IPS-NIHi7 (cell line): ENCODE measurements around the gene KATNAL1.
"Not testable (repeated sequence)": the region's sequence is repeated elsewhere in the genome, so short reads cannot be mapped to it uniquely, and the experiment has no call there.

Source experiments
- DNase-seq: peaks from one replicate; pipeline ENCODE4 v3.0.0; 2012; ENCODE audit warnings: mixed read lengths; ENCODE audit errors: extremely low spot score

KATNAL1 gene

DNA sequence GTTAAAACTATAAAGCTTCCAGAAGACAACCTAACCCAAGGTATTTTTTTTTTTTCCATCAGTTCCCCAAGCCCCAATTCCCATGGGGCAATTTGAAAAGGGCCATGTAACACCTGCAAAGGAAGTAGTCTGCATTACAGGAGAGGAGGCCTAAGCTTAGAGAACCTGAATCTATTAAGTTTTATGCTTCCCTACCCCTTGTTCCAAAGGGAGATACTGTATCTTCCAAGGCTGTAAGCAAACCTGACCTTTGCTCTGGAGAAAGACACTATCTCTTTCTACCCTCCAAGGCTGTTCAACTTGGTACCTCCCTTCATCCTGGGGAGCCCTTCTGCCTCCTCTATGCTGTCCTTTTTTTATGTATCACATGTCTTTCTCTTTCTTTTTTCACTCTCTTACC lies 15.0 kb downstream of the KATNAL1 start:
- DNase-seq = peak; percentile 20

DNA sequence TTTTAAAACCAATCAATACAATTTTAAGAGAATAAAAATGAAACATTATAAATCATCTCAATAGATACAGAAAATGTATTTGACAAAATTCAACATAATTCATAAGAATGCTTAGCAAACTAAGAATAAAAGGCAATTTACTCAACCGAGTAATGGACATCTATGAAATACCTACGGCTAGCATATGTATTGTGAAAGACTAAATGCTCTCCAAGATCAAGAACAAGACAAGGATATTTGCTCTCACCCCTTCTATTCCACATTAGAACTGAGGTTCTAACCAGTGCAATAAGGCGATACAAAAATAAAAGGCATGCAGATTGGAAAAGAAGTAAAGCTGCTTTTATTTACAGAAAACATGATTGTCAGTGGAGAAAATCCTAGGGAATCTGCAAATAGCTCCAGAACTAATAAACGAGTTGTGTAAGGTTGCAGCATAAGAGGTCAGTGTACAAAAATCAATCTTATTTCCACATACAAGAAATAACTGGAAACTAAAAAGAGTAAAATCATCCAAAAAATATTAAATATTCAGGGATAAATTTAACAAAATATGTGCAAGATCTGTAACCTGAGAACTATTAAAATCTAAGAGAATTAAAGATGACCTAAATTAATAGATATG lies 16.4 kb downstream of the KATNAL1 start:
- DNase-seq = no peak

GRCh38 chr13:30289533-30289932 lies 17.8 kb downstream of the KATNAL1 start:
- no peak for DNase-seq

DNA sequence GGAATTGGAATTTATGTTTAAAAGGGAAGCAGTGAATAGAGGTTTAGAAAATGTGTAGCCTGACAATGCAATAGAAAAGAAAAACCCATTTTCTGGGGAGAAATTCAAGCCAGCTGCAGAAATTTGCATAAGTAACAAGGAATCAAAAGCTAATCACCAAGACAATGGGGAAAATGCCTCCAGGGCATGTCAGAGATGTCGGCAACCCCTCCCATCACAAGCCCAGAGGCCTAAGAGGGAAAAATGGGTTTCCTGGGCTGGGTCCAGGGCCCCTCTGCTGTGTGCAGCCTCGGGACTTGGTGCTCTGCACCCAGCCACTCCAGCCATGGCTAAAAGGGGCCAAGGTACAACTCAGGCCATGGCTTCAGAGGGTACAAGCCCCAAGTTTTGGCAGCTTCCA lies 21.3 kb downstream of the KATNAL1 start:
- not testable (repeated sequence) for DNase-seq

GRCh38 chr13:30276178-30276577 lies 31.2 kb downstream of the KATNAL1 start:
- no peak for DNase-seq

- no peak for DNase-seq
Observed at GRCh38 chr13:30274083-30274482, 33.3 kb downstream of the KATNAL1 start.

DNA sequence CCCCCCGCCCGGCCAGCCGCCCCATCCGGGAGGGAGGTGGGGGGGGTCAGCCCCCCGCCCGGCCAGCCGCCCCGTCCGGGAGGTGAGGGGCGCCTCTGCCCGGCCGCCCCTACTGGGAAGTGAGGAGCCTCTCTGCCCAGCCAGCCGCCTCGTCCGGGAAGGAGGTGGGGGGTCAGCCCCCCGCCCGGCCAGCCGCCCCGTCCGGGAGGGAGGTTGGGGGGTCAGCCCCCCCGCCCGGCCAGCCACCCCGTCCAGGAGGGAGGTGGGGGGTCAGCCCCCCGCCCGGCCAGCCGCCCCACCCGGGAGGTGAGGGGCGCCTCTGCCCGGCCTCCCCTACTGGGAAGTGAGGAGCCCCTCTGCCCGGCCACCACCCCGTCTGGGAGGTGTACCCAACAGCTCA lies 37.3 kb downstream of the KATNAL1 start:
- DNase-seq = not testable (repeated sequence)

GRCh38 chr13:30268673-30269072 lies 38.7 kb downstream of the KATNAL1 start:
- DNase-seq = no peak

- DNase-seq = no peak
Observed at GRCh38 chr13:30266756-30267155, 40.6 kb downstream of the KATNAL1 start.

DNA sequence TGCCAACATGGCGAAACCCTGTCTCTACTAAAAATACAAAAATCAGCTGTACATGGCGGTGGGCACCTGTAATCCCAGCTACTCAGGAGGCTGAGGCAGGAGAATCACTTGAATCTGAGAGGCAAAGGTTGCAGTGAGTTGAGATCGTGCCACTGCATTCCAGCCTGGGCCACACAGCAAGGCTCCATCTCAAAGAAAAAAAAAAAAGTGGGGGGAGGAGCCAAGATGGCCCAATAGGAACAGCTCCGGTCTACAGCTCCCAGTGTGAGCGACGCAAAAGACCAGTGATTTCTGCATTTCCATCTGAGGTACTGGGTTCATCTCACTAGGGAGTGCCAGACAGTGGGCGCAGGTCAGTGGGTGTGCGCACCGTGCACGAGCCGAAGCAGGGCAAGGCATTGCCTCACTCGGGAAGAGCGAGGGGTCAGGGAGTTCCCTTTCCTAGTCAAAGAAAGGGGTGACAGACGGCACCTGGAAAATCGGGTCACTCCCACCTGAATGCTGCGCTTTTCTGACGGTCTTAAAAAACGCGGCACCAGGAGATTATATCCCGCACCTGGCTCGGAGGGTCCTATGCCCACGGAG lies 48.1 kb downstream of the KATNAL1 start:
- not testable (repeated sequence) for DNase-seq

GRCh38 chr13:30257468-30258099 lies 49.8 kb downstream of the KATNAL1 start:
- peak; percentile 43 for DNase-seq

DNA sequence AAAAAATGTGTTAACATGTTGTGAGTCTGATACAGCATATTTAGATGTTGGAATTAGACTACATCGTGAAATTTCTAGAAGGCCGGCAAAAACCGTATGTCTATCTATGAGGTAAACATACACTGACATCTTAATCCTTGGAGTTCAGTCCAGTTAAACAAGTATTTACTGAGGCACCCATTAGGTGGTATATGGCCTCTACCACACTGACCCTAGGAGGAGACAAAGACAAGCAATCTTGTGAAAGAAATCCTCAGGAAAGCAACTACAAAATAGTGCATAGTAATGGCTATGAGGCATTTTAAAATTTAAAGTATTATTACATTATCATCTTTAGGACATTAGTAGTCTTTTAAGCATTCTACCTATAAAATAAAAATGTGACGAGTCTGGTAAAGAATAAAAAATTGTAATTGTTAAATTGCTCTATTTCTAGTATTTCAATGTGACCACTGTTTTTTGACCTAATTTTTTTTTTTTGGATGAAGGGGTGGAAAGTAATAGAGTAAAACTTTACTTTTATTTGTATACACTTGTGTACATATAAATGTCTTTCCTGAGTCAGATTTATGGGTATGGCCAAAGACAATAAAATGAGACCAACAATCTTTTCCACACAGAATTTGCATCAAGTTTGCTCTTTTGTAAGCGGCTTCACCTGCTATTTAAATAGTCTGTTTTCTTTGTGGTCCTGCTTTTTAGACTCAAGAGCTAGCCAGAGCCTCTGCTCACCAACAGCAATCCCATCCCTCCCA lies 50.5 kb downstream of the KATNAL1 start:
- DNase-seq = no peak

DNA sequence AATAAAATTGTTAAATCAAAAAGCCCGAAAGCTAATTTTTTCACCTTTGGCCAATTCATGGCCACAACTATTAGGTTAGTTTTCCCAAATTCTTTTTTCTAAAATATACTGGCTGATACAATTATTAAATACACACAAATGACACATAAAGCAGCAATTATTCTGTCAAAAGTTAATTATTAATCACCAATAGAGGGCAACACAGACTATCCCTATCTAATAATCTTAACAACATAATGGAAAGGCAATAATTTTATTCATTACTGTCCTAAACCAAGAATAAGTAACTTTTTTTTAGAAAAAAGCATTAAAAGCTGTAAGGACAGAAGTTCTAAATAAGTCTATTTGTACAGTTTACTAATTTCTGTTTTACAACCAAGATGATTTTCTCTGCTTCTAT lies 51.7 kb downstream of the KATNAL1 start:
- no peak for DNase-seq

DNA sequence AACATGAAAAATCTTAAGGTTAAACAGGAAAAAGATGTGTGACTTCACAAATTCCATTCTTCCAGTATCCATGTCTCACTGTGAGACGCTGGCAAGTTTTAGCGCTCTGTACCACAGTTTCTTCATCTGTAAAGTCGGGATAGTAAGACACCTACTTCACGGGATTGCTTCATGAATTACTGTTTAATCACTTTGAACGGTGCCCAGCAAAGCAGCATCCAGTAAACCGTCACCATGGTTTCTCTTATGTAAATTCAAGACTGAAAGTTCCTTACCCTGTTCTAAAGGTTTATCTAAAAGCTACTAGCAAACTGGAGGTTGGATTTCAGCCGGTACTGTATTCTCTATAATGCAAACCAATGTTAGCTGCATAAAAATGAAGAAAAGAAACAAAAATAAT lies 53.5 kb downstream of the KATNAL1 start:
- no peak for DNase-seq

DNA sequence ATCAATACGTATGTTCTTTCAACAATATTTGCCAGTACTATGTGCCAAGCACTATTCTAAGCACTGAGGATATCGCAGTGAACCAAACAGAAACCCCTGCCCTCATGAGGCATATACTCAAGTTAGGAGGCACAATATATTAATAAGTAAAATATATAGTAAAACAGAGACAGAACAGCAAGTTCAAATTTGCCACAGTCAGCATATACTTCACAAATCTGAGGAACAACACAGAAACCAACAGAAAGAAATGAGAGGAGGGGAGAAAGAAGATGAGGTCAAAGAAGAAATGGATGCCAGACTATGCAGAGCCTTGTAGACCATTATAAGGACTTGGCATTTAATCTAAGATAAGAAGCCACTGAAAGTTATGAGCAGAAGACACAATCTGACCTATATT lies 59.9 kb downstream of the KATNAL1 start:
- no peak for DNase-seq

DNA sequence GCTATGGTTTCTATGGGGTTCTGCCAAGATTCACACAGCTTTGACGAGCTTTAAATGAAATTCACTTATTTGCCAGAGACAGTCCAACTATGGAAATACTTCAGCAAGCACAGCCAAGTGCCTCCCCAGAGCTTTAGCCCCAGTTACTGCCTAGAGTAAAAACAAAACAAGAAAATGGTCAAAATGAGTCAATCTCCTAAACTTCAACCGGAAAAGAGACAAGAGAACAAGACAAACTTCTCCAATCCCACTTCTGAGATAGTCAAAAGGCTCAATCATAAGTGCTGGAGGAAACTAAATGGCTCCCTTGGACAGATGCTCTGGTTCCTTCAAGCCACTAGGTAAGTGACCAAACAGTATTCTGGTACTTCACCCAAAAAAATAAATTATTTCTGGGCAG lies 65.8 kb downstream of the KATNAL1 start:
- DNase-seq = no peak

GRCh38 chr13:30240608-30241007 lies 66.7 kb downstream of the KATNAL1 start:
- DNase-seq = no peak

DNA sequence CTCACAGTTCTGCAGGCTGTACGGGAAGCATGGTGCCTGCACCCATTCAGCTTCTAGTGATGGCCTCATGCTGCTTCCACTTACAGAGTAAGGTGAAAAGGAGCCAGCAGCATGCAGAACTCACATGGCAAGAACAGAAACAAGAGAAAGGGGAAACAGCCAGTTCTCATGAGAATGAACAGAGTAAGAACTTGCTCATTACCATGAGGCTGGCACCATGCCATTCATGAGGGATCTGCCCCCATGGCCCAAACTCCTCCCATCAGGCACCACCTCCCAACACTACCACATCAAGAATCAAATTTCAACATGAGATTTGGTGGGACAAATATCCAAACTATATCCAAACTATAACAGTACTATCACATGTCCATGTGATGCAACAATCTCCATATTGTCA lies 72.1 kb downstream of the KATNAL1 start:
- DNase-seq = no peak

DNA sequence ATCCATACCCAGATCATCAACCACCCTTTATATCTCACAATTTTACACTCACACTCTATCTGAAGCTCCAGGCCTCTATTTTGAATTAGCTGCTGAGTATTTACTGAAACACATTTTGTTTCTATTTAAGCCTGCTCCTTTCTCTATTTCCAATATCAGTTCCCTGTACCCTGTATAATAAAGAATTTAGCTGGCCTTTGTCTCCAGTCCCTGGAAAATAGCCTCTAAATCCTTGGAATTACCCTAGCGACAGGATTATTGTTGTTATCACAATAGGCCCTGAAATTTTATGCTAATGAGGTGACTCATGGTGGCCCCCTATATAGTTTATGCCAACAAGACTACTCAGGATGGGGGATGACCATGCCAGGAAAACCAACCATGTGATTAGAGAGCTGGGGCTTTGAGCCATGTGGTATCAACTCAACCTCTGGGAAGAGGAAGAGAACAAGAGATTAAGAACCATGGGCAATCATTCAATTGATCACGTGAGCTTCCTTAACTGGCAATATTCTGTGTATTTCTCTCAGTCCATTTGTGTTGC lies 72.7 kb downstream of the KATNAL1 start:
- DNase-seq = no peak

GRCh38 chr13:30224732-30225131 lies 82.6 kb downstream of the KATNAL1 start:
- DNase-seq = no peak

DNA sequence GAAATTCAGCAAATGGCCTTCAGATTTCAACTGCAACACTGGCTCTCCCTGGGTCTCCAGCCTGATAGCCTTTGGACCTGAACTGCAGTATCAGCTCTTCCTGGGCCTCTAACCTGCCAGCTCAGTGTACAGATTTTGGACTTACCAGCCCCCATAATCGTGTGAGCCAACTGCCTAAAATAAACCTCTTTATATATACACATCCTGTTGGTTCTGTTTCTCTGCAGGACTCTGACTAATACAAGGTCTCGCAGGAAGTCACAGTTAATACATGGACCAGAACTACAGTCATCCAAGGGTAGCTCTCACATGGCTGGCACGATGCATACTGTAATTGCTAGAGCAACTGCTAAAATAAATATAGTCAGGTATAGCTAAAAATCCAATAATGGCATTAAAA lies 85.1 kb downstream of the KATNAL1 start:
- DNase-seq = no peak

DNA sequence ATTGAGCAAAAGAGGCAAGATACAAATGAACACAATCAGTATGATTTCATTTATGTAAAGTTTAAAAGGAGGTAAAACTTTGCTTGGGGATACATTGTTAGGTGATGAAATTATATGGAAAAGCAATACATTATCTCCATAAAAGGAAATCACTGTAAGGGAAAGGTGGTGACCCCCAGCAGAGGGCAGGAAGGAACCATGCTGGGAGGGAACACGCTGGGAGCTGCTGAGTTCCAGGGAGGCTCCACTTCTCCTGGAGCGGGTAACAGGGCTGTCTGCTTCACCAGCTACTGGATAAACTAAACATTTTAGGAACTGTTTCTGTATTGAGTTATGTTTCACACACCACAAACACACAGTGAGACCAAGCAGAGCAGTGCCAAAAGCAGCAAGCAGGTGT lies 91.2 kb downstream of the KATNAL1 start:
- peak; percentile 22 for DNase-seq
